Lung (tissue), 12 donors: ENCODE measurements around the gene FBXL16. TPM values are rescaled to one million over a fixed set of nuclear protein-coding genes. Genes with fewer than 3 reads are reported as not detected.

ENCODE experiments used
- ATAC-seq: fragments of 200-7000 bp; cut with Tn5 transposase; one replicate; pipeline ENCODE4 v1.9.1; 2020; ENCODE audit warnings: moderate number of reproducible peaks; ENCODE audit not compliant: insufficient read depth, low FRiP score
- DNase-seq, 3 donors: peaks; one replicate each; pipeline ENCODE4 v3.0.0-alpha.2; 2013 to 2017
- H3K27ac ChIP-seq, 2 donors: one replicate each; pipeline ENCODE4 v1.5.1; 2013; ENCODE audit warnings: mild to moderate bottlenecking in 2 of 2, moderate library complexity in 2 of 2, control low read depth in 1 of 2, inconsistent platforms in 1 of 2, low read depth in 1 of 2, low read length in 1 of 2
- H3K27me3 ChIP-seq, 3 donors: one replicate each; pipeline ENCODE4 v1.5.1; 2013; ENCODE audit warnings: low read length in 2 of 3; ENCODE audit not compliant: control insufficient read depth in 3 of 3, insufficient read depth in 3 of 3
- H3K36me3 ChIP-seq, 4 donors: one replicate each; pipeline ENCODE4 v1.5.1; 2013; ENCODE audit warnings: low read length in 4 of 4, mild to moderate bottlenecking in 1 of 4, moderate library complexity in 1 of 4; ENCODE audit not compliant: control insufficient read depth in 4 of 4, insufficient read depth in 4 of 4
- H3K4me1 ChIP-seq, 5 donors: one replicate each; pipeline ENCODE4 v1.5.1; 2013; ENCODE audit warnings: low read length in 5 of 5, mild to moderate bottlenecking in 2 of 5, moderate library complexity in 1 of 5; ENCODE audit not compliant: control insufficient read depth in 5 of 5, insufficient read depth in 5 of 5
- H3K4me3 ChIP-seq: one replicate; pipeline ENCODE4 v1.5.1; 2013; ENCODE audit warnings: mild to moderate bottlenecking, control low read depth, moderate library complexity
- H3K9ac ChIP-seq, 2 donors: one replicate each; pipeline ENCODE4 v1.5.1; 2013; ENCODE audit warnings: low read length in 2 of 2, control low read depth in 1 of 2; ENCODE audit not compliant: insufficient read depth in 1 of 2
- H3K9me3 ChIP-seq, 4 donors: one replicate each; pipeline ENCODE4 v1.5.1; 2013; ENCODE audit warnings: low read length in 3 of 4, mild to moderate bottlenecking in 1 of 4, moderate library complexity in 1 of 4; ENCODE audit not compliant: control insufficient read depth in 4 of 4, insufficient read depth in 3 of 4
- WGBS, 2 donors: extraction: QIAGEN DNeasy Blood & Tissue Kit; methylation state at CpG; one replicate each; pipeline ENCODE4 v1.1.7; 2013; 5-methylcytosine and 5-hydroxymethylcytosine counted together
- polyA plus RNA-seq, 2 donors: library from polyadenylated mRNA; stranded (reverse); fragments of 200-250 nt; gene quantifications; one replicate each; pipeline ENCODE4 v1.2.1, GENCODE V29; 2013
- total RNA-seq, 2 donors: library from RNA; depleted of rRNA in 1 of 2; stranded (reverse); fragments of >200 nt in 1 of 2; gene quantifications; one replicate each; pipeline ENCODE4 v1.2.1, GENCODE V29; 2014 to 2021
- TF ChIP-seq, protein P1 (sequence below): IDR thresholded peaks from 2 replicates; pipeline ENCODE4 v1.5.1; 2012; ENCODE audit warnings: mild to moderate bottlenecking; ENCODE audit errors: control extremely low read depth, extremely low read depth
- donor health status: control.
- donor health status: control.
- donor health status: Bipolar disorder and iron deficiency.
- donor health status: healthy.
- donor health status: DM: yes; HTN: yes; CAD: no.

Gene FBXL16
- total and polyA plus RNA-seq, 4 donors, result 0.14 to 7.4 (median 2.9) TPM

DNA sequence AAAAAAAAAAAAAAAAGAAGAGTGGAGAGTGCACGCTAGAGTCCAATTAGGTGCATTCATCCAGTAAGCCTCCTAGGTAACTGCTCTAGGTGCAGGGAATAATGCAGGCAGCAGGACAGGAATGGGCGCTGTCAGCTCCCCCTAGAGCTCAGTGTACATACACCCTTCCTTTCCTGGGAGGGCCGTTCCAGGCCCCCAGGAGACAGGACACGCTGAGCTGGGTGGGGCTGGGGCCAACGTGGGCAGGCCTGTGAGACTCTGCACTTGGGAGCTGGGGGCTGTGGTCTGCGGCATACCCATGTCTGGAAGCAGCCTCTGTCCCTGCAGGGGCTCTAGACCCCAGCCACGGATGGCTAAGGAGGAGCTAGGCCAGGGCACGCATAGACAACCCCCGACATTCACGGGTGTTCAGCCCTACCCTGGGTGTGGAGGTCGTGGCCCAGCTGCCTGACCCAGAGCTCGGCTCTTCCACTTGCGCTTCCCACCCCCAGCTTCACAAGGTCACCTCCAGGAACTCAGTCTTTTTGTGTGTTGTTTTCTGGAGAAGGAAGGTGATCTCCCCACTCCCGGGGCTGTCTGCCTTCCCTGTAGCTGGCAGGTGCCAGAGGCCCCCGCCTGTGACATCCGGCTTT is 14.3 kb upstream of the FBXL16 start:
- TF ChIP-seq, protein P1, sequence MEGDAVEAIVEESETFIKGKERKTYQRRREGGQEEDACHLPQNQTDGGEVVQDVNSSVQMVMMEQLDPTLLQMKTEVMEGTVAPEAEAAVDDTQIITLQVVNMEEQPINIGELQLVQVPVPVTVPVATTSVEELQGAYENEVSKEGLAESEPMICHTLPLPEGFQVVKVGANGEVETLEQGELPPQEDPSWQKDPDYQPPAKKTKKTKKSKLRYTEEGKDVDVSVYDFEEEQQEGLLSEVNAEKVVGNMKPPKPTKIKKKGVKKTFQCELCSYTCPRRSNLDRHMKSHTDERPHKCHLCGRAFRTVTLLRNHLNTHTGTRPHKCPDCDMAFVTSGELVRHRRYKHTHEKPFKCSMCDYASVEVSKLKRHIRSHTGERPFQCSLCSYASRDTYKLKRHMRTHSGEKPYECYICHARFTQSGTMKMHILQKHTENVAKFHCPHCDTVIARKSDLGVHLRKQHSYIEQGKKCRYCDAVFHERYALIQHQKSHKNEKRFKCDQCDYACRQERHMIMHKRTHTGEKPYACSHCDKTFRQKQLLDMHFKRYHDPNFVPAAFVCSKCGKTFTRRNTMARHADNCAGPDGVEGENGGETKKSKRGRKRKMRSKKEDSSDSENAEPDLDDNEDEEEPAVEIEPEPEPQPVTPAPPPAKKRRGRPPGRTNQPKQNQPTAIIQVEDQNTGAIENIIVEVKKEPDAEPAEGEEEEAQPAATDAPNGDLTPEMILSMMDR, result no peak
- 11 to 12% methylated on average over 16 of the region's 16 CpGs for WGBS, 2 donors
- Histone ChIP-seq H3K4me3 (no peak overlapping the region), H3K9me3 (no peaks in the 10 kb centered on the region), H3K4me1 (peaks cover 0 to 30% (median 13%) of the 10 kb centered on the region in 5 donors), H3K36me3 (no peaks in the 10 kb centered on the region), H3K9ac (no peak overlapping the region), H3K27me3 (peaks cover 0 to 9% (median 0%) of the 10 kb centered on the region in 3 donors), H3K27ac (peak overlapping the region in 1 of 2 donors; percentile 91)
- ATAC-seq (no peak), DNase-seq (no peak)

DNA sequence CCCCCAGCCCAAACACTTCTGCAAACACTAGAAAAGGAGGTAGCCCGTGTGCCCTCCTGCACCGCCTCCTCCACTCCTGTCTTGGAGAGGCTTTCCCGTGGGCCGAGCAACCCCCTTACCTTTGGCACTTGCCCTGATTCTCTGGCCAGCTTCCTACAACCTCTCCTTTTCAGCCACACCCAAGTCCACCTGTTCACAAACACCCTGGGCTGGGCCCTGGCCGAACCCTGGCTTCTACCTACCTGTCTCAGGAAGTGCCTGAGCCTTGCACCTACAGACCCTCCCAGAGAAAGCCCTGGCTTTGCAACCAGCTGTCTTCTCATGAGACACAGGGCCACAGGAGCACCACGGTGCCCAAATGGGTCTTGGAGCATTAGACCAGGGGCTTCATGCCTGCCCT is 13.3 kb upstream of the FBXL16 start:
- Histone ChIP-seq H3K4me1 (peaks cover 0 to 30% (median 13%) of the 10 kb centered on the region in 5 donors), H3K36me3 (no peaks in the 10 kb centered on the region), H3K27me3 (peaks cover 0 to 9% (median 0%) of the 10 kb centered on the region in 3 donors), H3K27ac (no peak overlapping the region), H3K9me3 (no peaks in the 10 kb centered on the region), H3K4me3 (no peak overlapping the region), H3K9ac (no peak overlapping the region)
- TF ChIP-seq, protein P1, result no peak
- no peak for DNase-seq
- ATAC-seq, result no peak
- WGBS, 2 donors, result 77 to 79% methylated on average over 6 of the region's 6 CpGs

DNA sequence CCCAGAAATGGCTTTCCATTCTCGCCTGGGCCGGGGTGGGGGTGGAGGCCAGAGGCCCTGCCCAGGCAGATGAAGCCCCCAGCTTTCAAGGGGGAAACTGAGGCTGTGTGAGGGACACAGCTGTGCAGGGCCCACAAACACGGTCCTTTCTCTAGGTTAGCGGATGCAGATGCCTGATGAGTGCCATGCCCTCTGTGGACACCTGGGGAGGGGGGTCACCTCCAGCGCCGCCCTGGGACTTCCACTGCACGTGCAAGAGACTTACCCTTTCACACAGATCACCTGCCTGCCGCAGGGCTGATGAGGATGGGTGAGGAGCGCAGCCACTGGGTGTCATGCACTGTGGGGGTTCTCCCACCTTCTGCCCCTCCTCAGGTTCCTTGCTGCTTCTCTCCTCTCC is 12.8 kb upstream of the FBXL16 start:
- Histone ChIP-seq H3K27me3 (peaks cover 0 to 9% (median 0%) of the 10 kb centered on the region in 3 donors), H3K27ac (no peak overlapping the region), H3K9ac (no peak overlapping the region), H3K9me3 (no peaks in the 10 kb centered on the region), H3K4me3 (no peak overlapping the region), H3K4me1 (peaks cover 0 to 30% (median 13%) of the 10 kb centered on the region in 5 donors), H3K36me3 (no peaks in the 10 kb centered on the region)
- DNase-seq, result no peak
- no peak for ATAC-seq
- WGBS, 2 donors, result 89 to 93% methylated on average over 9 of the region's 9 CpGs
- TF ChIP-seq, protein P1, result no peak
